C4-2B (cell line): ENCODE measurements around the gene PRKG1.

Experiments used
- H3K27ac ChIP-seq: fragments of 450-650 bp; 2 replicates; pipeline ENCODE4 v1.5.1; 2017
- CTCF ChIP-seq: fragments of 450-650 bp; conservative IDR thresholded peaks from 2 replicates; pipeline ENCODE4 v1.5.1; 2017; ENCODE audit warnings: mild to moderate bottlenecking
- ZFX ChIP-seq: fragments of 450-650 bp; IDR thresholded peaks from 2 replicates; pipeline ENCODE4 v1.6.1; 2017

The PRKG1 gene

GRCh38 chr10:51501396-51501795, 427.1 kb downstream of the PRKG1 start:
- TF ChIP-seq ZFX (no peak), CTCF (no peak)
- no peak overlapping the region for H3K27ac ChIP-seq

- TF ChIP-seq CTCF = no peak
- no peak overlapping the region for H3K27ac ChIP-seq
Observed at GRCh38 chr10:51502124-51502523, 427.8 kb downstream of the PRKG1 start.

GRCh38 chr10:51503378-51503777, 429.1 kb downstream of the PRKG1 start:
- TF ChIP-seq ZFX (no peak), CTCF (no peak)
- no peak overlapping the region for H3K27ac ChIP-seq

- TF ChIP-seq ZFX (no peak), CTCF (no peak)
- no peak overlapping the region for H3K27ac ChIP-seq
Observed at GRCh38 chr10:51507476-51507875, 433.2 kb downstream of the PRKG1 start.

- no peak overlapping the region for H3K27ac ChIP-seq
- TF ChIP-seq CTCF = no peak
- TF ChIP-seq ZFX = no peak
Observed at GRCh38 chr10:51508156-51508555, 433.9 kb downstream of the PRKG1 start.

GRCh38 chr10:51510231-51510630, 435.9 kb downstream of the PRKG1 start:
- TF ChIP-seq CTCF (no peak), ZFX (no peak)

GRCh38 chr10:51521605-51522004, 447.3 kb downstream of the PRKG1 start:
- TF ChIP-seq ZFX = no peak
- TF ChIP-seq CTCF = no peak
- no peak overlapping the region for H3K27ac ChIP-seq

More at GRCh38 chr10:51510231-51510630, 435.9 kb downstream of the PRKG1 start:
- H3K27ac ChIP-seq = no peak overlapping the region
